ENCODE data around the gene LAX1.
"Not testable (repeated sequence)": the region's sequence is repeated elsewhere in the genome, so short reads cannot be mapped to it uniquely, and the experiment has no call there.

Gene LAX1

GRCh38 chr1:203765029-203765837, at the start of gene LAX1:
Gene LAX1, plus strand, starts transcription at chr1:203765183. Its CDS starts 383 bp downstream, at chr1:203765566.
- peak; percentile 89 for DNase-seq (ENCODE audit: low spot score)

- no peak for DNase-seq (ENCODE audit: low spot score)
Measured at GRCh38 chr1:203717120-203717519, 47.9 kb upstream of the LAX1 start.

- no peak for DNase-seq (ENCODE audit: low spot score)
Measured at GRCh38 chr1:203720242-203720641, 44.7 kb upstream of the LAX1 start.

- no peak for DNase-seq (ENCODE audit: low spot score)
Measured at GRCh38 chr1:203722909-203723308, 42.1 kb upstream of the LAX1 start.

GRCh38 chr1:203726417-203726867, 38.5 kb upstream of the LAX1 start:
- DNase-seq (ENCODE audit: low spot score): no peak

GRCh38 chr1:203733009-203733863, 31.7 kb upstream of the LAX1 start:
- DNase-seq (ENCODE audit: low spot score): no peak

- no peak for DNase-seq (ENCODE audit: low spot score)
Measured at GRCh38 chr1:203742436-203742835, 22.5 kb upstream of the LAX1 start.

GRCh38 chr1:203743091-203743571, 21.9 kb upstream of the LAX1 start:
- no peak for DNase-seq (ENCODE audit: low spot score)

GRCh38 chr1:203744075-203744972, 20.7 kb upstream of the LAX1 start:
- peak; percentile 40 for DNase-seq (ENCODE audit: low spot score)

GRCh38 chr1:203746281-203746680, 18.7 kb upstream of the LAX1 start:
- no peak for DNase-seq (ENCODE audit: low spot score)

GRCh38 chr1:203751051-203751450, 13.9 kb upstream of the LAX1 start:
- DNase-seq (ENCODE audit: low spot score): no peak

GRCh38 chr1:203751618-203752361, 13.2 kb upstream of the LAX1 start:
- DNase-seq (ENCODE audit: low spot score): not testable (repeated sequence)

GRCh38 chr1:203754455-203754864, 10.5 kb upstream of the LAX1 start:
- peak; percentile 29 for DNase-seq (ENCODE audit: low spot score)

GRCh38 chr1:203756036-203756435, 8.9 kb upstream of the LAX1 start:
- DNase-seq (ENCODE audit: low spot score): peak; percentile 51

- DNase-seq (ENCODE audit: low spot score): not testable (repeated sequence)
Measured at GRCh38 chr1:203758749-203759148, 6.2 kb upstream of the LAX1 start.

GRCh38 chr1:203760506-203760905, 4.5 kb upstream of the LAX1 start:
- DNase-seq (ENCODE audit: low spot score): no peak

- not testable (repeated sequence) for DNase-seq (ENCODE audit: low spot score)
Measured at GRCh38 chr1:203761958-203762357, 3.0 kb upstream of the LAX1 start.

GRCh38 chr1:203763505-203763904, 1.5 kb upstream of the LAX1 start:
- DNase-seq (ENCODE audit: low spot score): no peak

- DNase-seq (ENCODE audit: low spot score): no peak
Measured at GRCh38 chr1:203764105-203765028, 616 bp upstream of the LAX1 start.

- no peak for DNase-seq (ENCODE audit: low spot score)
Measured at GRCh38 chr1:203768256-203768655, 3.3 kb downstream of the LAX1 start.

Measured in CD4-positive, alpha-beta T cell treated with Interleukin-2 at 100 ng/mL for 4 hours (primary cell).